Measurements from ENCODE around the gene SPAG16.

Gene SPAG16

DNA sequence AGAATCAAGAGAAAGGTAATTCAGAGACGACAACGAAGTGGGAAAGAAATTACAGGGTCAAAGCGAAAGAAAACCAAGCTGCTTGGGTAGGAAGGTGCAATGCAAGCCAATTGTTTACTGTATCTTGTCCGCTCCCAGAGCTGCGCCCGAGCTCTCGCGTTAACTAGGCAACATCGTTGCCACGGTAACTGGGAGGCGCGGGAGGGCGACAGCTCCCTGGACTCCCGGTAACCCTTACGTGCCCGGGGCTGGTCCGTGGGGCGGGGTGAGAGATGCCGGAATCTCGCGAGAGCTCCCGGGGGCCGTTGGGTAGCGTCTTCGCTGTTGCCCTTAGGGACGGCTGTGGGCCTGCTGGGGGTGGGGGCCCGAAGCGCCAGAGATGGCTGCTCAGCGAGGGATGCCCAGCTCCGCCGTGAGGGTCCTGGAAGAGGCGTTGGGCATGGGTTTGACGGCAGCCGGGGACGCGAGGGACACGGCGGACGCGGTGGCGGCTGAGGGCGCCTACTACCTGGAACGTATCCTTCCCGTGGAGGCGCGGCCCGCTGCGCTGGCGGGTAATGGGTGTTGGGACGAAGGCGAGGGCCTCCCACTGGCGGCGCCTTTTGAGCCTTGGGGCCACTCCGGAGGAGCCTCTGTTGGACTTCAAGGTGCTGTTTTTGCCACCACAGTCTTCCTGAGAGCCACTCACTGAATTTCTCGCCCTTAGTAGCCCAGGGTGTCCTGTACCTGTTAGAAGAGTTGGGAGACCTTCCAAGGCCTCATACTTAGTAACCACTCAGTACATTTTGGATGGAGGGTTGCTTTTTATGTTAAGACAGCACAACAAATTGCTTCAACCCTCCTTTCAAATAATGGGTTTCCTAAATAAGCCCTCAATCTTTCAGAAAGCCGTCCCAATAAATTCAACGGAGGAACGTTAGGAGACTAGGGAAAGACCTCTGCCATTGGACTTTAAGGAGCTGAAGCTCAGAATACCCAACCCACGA, at the start of gene SPAG16:
TSS of gene SPAG16 (plus strand) at position 360 of the 986 bp plus-strand sequence.
- peak; percentile 96 for DNase-seq (ENCODE audit: low spot score)

GRCh38 chr2:213234641-213235040, 49.6 kb upstream of the SPAG16 start:
- no peak for DNase-seq (ENCODE audit: low spot score)

- no peak for DNase-seq (ENCODE audit: low spot score)
Observed at GRCh38 chr2:213235741-213236140, 48.5 kb upstream of the SPAG16 start.

GRCh38 chr2:213237251-213237650, 47.0 kb upstream of the SPAG16 start:
- DNase-seq (ENCODE audit: low spot score) = no peak

- no peak for DNase-seq (ENCODE audit: low spot score)
Observed at GRCh38 chr2:213237787-213238186, 46.5 kb upstream of the SPAG16 start.

DNA sequence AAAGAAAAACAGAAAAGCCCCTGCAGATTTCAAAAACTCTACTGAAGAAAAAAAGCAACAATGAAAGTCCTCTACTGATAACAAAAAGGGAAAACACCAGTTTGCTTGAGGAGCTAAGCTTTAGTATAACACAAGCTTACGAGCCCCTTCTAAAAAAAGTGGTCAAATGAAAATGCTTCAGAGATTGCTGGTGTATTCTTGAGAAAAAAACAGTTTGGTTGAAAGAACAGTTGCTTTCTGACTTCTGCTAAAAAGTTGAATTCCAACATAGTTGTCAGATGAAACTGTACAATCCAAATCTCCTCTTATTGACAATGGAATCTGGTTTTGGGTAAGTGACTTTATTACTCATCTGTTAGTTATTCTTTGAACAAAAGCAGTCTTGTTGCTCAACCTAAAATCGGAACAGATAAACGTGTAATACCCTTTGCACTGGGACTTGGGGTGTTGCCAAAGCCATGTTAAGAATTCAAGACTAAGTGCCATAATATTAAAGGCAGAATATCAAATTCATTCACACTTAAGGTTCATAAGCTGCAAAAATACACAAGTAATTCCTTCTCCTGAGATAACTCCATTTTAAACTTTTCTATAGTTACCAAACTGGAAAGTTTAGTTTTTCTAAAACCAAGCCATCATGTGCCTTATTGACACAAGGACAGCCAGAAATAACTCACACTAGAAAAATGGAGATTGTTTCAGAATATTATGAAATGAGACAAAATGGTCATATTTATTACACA, 45.3 kb upstream of the SPAG16 start:
- DNase-seq (ENCODE audit: low spot score) = peak; percentile 70

- DNase-seq (ENCODE audit: low spot score) = no peak
Observed at GRCh38 chr2:213241817-213242216, 42.4 kb upstream of the SPAG16 start.

DNA sequence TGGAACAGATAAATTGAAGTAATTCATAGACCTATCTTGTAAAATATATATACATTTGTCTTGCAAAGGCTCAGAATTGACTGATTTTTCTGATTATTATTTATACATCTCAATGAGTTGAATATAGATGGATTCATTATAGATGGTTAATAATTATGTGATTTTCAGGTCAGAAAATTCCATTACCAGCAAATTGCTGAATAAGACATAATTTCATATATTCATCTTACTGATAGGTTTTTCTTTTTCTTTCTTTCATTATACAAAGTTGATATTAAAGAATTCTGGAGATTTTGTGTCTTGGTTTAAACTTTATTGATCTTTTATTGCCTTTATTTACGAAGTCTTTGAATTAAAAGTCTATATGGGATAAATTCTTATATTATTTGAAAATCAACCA, 41.6 kb upstream of the SPAG16 start:
- DNase-seq (ENCODE audit: low spot score) = no peak

DNA sequence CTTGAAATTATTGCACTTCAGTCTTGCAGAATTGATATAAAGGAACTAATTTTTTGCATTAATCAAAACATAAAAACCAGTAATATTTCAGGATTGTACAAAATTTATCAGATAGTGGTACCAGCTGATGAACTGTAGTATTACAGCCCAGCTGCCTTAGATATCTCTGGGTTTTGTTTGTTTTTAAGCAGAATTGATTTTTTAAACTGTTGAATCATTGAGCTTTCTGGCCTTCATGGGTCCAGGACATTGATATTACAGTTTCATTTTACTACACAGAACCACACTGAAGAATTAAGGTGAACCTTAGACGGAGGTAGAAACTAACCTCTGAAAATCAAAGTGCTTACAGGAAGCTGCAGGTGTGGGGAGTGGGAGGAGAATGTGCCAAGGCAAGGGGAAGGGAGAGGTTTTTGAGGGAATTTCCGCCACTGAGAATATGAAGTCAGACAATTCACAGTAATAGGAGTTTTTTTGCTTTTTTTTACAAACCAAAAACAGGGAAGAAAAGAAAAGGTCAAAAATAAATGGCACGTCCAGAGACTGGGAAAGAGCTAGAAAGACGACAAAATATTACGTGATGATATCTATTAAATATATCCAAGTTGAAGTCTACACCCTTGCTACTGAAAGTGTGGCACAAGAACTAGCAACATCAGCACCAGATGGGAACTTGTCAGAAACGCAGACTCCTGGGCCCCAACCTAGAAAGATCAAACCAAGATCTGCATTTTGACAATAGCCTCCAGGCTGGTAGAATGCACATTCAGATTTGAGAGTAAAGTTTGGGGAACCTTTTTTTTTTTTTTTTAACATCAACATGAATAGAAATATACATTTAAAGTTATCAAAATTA, 40.8 kb upstream of the SPAG16 start:
- DNase-seq (ENCODE audit: low spot score) = no peak

- peak; percentile 6 for DNase-seq (ENCODE audit: low spot score)
Observed at GRCh38 chr2:213246497-213247281, 37.6 kb upstream of the SPAG16 start.

- no peak for DNase-seq (ENCODE audit: low spot score)
Observed at GRCh38 chr2:213247566-213247965, 36.7 kb upstream of the SPAG16 start.

GRCh38 chr2:213248637-213249036, 35.6 kb upstream of the SPAG16 start:
- DNase-seq (ENCODE audit: low spot score) = no peak

DNA sequence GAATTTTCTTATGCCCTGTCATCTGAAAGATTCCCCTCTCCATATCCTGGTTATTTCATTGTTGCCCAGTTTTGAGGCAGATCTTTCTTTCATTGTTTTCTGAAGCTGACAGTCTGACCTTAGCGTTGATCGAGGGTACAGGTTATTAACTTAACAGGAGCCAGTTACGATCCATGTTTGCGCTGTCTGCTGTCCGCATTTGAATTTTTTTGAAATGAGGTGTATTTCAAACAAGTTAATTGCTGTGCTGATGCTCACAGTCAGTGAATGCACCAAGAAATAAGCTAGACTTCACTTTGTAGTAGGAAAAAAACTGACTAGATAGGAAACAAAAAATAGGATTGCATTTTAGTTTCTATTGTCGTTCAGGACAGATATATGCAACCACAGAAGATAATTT, 34.8 kb upstream of the SPAG16 start:
- DNase-seq (ENCODE audit: low spot score) = no peak

- DNase-seq (ENCODE audit: low spot score) = peak; percentile 20
Observed at GRCh38 chr2:213251618-213252017, 32.6 kb upstream of the SPAG16 start.

GRCh38 chr2:213252206-213252605, 32.1 kb upstream of the SPAG16 start:
- DNase-seq (ENCODE audit: low spot score) = peak; percentile 6

- no peak for DNase-seq (ENCODE audit: low spot score)
Observed at GRCh38 chr2:213253162-213253561, 31.1 kb upstream of the SPAG16 start.

DNA sequence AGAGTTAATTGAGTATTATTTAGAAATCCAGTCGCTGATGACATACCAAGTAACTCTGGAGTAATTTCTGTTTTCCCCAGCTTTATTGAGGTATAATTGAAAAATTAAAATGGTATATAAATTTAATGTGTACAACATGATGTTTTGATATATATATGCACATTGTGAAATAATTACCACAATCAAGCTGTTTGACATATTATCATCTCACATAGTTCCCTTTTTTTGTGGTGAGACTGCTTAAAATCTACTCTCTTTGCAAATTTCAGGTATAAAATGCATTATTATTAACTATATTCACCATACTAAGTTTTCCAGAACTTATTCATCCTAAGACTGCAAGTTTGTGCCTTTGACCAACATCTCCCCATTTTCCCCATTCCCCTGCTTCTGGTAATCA, 25.0 kb upstream of the SPAG16 start:
- no peak for DNase-seq (ENCODE audit: low spot score)

DNA sequence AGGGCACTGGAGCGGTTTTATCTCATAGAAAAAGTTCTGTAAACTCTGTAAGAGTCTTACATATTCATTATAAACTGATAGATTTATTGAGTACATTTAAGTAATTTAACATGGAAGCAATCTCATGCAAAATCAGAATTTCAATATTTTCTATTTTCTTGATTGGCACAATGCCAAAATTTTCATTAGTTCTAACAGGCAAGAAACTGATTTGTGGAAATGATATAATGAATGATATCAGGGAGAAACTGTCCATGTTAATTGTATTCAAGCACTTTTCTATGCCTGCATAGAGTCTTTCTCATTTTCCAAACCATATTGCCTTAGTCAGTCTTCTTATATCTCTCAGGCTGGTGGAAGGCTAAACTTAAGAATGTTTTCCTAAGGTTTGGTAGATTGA, 23.0 kb upstream of the SPAG16 start:
- no peak for DNase-seq (ENCODE audit: low spot score)

DNA sequence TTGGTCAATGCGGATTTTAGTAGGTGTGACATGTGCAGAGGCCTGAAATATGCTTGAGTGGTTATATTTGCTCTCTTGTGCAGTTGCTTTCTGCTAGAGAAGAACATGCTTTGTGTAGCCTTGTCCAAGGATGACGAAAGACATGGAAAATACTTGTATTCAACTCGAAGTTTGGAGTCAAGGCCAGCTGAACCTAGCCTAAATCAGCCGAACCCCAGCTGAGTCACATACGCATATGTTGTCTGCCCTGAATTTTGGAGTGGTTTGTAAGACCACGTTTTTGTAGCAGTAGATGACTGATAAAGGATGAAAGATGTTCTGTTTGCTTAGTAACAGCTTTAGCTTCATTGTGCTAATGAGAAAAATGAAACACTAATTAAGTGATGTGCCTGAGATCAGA, 22.5 kb upstream of the SPAG16 start:
- DNase-seq (ENCODE audit: low spot score) = no peak

DNA sequence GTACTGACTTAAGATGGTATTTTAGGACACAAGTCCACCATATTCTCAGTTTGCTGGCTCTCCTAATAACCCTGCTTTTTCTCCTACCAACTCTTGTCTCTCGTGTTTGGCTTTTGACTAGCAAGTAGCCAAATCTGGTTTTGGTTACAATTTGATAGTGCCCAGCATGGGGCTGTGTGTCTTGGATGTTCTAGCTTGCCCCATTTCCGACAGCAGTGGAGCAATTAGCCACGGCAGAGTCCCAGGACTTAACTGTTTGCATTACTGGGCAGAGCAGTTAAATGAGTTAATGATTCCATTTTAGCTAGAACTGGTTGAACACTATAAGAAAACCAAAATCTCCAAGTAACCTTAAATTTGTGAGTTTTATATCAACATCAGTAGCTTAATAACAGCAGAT, 18.6 kb upstream of the SPAG16 start:
- DNase-seq (ENCODE audit: low spot score) = no peak

DNA sequence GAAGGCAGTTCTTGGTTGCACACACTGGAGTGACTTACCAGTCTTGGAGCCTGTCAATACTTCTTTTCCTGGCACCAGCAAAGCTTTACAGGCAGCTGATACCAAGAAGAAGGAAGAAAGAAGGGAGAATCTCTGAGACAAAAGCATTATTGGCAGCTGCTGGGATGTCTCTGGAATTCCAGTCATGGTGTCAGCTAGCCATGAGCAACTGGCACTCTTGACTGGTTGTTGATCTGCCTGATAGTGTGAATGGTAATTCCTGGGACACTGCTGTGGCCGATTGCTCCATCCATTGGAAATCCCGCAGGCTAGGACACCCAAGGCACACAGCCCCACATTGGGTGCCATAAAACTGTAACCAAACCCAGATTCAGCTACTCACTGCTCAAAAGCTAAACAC, 17.8 kb upstream of the SPAG16 start:
- DNase-seq (ENCODE audit: low spot score) = no peak

Data from COLO829 (cell line).